ENCODE measurements around the gene ARAF.
"Not testable (repeated sequence)": the region's sequence is repeated elsewhere in the genome, so short reads cannot be mapped to it uniquely, and the experiment has no call there.

The ARAF gene

DNA sequence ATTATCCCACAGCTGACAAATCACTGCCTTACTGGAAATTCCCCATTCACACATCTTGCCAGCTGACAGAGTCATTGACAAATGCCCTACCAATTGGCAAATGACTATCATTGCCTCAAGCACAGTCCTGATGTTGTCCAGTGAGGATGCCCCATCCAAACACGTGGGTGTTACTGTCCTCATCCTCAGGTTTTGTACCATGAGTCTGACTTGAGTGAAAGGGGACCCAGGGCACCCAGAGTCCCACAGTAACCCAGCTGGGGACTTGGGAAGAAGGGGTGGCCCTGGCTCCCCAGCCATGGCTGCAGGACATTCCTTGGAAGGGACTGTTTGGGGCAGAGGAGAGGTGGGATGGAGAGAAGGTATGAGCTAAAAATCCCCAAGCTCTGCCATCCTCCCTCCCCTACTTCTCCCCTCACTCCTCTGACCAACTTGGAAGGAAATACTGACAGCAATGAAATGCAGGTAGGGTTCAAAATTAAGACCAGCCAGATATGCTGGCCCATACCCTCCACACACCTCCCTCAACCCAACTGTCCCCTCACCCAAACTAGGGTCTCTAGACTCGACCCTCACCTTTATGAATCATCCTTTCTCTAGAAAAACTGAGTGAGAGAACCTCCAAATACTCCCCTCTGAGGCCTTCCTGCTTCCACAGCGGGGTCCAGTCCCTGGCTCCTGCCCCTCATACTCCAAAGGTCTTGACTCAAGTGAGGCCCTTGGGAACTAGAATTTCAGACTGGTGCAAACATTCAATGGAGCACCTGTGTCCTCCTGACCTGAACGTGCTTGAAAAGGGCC lies 26.3 kb downstream of the ARAF start:
- DNase-seq: no peak

- no peak for DNase-seq
Measured at GRCh38 chrX:47587906-47588735, 27.1 kb downstream of the ARAF start.

DNA sequence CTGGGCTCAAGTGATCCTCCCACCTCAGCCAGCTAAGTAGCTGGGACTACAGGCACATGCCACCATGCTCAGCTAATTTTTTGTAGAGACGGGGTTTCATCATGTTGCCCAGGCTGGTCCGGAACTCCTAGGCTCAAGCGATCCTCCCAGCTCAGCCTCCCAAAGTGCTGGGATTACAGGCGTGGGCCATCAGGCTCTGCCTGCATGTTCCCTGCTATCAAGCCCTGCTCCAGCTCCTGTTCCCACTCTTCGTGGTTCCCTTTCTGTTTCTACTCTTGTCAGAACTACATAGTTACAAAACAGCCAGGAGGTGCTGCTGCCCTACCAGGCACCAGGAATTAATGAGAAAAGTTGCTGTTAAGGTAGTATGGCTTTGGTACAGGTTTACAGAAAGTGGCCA lies 30.0 kb downstream of the ARAF start:
- no peak for DNase-seq

- DNase-seq: no peak
Measured at GRCh38 chrX:47593522-47593921, 32.5 kb downstream of the ARAF start.

DNA sequence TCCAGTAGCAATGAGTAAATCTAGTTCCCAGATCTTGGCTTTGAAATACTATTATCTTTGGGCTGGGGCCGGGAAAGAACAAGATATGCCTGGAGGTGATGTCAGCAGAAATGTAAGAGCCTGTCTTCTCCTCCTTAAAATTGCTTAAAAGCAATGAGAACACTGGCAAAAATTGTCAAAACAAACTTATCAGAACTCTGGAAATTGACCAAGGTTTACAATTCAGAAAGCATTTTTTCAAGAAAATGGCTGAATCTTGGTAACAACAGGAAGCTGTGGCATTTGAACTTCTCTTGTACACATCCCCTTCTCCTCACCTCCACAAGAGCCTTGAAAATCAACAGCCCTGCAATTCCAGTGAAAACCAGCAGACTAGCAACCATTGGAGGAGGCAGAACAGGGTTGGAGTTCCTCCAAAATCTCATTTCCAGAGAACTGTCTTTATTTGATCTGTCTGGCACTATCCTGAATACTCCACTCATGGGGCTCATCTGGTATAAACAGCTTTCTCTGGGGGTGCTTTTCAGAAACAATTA lies 34.8 kb downstream of the ARAF start:
- DNase-seq: no peak

DNA sequence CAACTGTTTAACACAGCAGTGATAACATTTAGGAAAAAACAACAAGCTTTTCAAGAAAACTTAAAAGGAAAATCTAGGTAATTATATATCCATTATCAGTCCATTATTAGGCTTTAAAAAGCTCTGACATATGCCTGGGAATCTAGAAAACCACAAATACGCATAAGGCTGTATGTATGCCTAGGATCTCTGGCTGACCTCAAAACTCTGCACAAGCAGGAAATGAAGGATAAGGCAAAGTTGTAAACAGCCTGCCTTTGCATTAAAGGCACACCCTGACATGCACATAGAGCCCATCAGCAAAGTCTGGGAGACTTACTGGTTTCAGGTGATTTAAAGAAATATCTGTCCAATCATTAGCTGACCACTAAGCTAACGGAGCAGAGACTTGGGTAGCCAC lies 35.3 kb downstream of the ARAF start:
- no peak for DNase-seq

DNA sequence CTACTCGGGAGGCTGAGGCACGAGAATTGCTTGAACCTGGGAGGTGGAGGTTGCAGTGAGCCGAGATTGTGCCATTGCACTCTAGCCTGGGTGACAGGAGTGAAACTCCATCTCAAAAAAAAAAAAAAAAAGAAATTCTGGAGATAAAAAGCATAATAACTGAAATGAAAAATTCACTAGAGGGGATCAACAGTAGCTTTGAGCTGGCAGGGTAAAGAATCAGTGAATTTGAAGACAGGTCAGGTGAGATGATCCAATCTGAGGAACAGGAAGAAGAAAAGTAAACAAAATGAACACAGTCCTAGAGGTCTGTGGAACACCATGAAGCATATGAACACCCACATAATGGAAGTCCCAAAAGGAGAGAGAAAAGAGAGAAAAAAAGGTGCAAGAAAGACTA lies 36.2 kb downstream of the ARAF start:
- no peak for DNase-seq

GRCh38 chrX:47603125-47603524 lies 42.1 kb downstream of the ARAF start:
- not testable (repeated sequence) for DNase-seq

- DNase-seq: no peak
Measured at GRCh38 chrX:47605024-47605423, 44.0 kb downstream of the ARAF start.

DNA sequence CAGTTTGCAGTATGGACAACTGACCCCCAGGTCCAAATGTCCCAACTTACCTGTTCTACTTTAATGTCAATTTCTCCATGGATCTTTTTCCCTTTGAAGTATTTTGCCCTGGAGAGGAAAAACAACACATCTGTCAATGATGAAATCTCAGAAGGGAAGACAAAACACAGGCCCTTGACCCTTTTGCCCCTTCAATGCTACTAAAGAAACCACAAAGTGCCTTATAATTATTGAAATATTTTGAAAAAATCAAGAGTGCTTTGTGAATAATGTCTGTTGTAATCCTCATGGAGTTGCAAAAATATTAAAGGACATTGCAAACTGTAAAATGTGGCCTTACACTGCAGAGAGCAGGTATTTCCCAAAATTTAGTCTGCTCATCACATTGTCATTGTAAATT lies 46.1 kb downstream of the ARAF start:
- DNase-seq: no peak

GRCh38 chrX:47608130-47608810 lies 47.3 kb downstream of the ARAF start:
- no peak for DNase-seq

- DNase-seq: no peak
Measured at GRCh38 chrX:47610511-47610910, 49.5 kb downstream of the ARAF start.

DNA sequence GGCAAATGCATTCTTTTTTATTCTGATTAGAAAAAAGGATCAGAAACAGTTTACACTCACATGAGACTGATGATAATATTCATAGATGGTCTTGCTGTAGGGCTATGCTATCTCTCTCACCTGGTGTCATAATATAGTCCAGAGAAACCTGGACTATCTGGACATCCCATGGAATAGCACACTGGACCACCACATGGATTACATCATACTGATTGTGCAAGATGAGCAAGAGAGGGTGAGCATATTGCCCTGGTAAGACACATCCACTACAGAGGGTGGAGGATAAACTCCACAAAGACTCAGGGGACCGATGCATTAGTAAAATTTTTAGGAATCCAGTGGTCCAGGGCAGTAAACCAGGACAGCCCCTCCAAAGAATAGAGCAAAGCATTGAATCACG lies 50.5 kb downstream of the ARAF start:
- DNase-seq: no peak

DNA sequence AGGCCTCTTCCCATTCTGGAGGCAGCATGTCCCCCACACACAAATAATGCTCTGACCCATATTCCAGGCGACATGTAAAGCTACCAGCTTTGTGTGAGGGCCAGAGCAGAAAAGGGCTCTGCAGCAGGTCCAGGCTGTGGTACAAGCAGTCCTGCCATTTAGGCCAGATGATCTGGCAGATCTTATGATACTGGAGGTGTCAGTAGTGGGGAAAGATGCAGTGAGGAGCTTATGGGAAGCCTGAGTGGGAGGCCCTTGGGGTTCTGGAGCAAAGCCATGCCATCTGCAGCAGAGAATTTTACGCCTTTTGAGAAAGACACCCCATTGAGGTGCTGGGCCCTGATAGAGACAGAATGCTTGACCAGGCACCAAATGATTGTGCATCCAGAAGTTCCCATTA lies 50.9 kb downstream of the ARAF start:
- DNase-seq: no peak

DNA sequence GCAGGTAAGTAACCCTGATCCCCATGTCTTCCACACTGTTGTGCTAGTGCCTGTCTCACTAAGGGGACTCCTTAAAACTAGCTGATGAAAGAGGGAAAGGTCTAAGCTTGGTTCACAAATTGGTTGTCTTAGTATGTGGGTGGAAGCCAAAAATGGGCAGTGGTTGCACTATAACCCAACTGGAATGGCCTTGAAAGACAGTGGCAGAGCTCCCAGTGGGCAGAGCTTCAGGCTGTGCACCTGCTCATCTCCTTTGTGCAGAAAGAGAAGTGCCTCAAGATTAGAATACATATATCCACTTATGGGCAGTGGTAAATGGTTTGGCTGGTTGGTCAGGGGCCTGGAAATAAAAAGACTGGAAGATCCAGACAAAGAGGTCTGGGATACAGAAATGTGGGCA lies 51.4 kb downstream of the ARAF start:
- DNase-seq: no peak

DNA sequence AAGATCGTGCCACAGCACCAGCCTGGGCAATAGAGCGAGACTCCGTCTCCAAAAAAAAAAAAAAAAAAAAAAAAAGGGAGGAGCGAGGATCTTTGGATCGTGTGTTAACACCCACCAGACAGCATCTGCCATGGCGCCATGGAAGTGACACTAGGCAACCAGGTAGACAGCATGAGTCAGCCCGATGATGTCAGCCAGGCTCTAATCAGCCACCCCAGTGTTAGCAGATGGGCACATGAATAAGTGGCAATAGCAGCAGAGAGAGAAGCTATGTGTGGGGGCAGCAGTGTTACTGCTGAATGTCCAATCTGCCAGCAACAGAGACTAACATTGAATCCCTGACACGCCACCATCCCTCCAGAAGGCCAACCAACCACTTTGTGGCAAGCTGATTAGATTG lies 52.1 kb downstream of the ARAF start:
- DNase-seq: no peak

DNA sequence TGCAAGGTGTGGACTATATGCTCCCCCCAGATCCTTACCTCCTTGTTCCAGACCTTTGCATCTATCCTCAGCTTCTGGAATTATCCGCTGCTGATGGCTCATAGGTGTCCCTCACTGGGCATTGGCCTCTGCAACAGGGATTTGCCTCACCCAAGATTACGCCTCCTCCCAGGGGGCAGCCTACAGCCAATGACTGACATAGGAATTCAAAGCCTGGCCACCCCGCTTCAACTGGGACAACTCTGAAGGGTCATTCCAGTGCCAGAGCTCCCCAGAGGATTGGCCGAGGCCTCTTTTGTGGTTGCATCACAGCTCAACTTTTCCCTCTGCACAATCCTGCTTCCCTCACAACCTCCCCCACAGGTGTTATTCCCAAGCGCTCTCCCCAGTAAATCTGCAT lies 53.6 kb downstream of the ARAF start:
- no peak for DNase-seq

DNA sequence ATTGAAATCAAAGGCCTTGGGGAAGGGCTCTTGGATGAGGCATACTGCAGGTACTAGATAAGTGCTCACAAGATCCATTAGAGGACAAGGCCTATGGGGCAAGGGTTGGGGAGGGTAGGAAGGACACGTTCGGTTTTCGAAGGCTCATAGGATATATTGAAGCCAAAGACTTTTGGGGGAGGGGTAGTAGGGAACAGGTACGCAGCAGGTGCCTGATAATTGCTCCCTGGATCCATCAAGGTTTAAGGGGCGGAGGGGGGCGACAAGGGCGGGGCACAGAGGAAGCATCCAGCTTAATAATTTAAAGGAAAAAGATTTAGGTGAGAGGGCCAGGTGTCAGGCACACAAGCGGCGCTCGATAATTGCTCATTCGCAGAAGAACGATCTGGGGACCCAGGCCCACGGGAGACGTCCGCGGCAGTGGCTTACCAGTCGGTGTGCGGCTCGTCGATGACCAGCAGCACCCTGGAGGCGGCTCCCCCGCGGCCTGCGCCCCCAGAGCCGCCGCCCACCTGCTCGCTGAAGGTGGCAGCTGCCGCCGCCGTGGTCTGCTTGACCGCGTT lies 58.0 kb downstream of the ARAF start:
- DNase-seq: no peak

DNA sequence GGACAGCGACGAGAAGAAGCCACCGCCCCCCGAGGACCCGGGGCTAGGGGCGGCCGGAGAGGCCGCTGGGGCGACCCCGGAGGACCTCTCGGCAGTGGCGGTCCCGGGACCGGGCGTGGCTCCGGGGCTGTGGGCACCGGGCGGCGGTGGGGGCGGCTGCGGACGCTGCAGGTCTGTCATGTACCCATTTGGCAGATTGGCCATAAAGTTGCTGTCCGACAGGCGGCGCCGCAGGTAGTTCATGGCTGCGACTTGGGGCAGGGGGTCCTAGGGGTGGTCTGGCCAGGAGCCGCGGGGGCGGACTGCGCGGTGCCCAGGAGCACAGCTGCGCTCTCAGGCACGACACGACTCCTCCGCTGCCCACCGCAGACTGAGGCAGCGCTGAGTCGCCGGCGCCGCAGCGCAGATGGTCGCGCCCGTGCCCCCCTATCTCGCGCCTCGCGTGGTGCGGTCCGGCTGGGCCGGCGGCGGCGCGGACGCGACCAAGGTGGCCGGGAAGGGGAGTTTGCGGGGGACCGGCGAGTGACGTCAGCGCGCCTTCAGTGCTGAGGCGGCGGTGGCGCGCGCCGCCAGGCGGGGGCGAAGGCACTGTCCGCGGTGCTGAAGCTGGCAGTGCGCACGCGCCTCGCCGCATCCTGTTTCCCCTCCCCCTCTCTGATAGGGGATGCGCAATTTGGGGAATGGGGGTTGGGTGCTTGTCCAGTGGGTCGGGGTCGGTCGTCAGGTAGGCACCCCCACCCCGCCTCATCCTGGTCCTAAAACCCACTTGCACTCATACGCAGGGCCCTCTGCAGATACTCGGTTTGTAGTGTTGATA lies 58.7 kb downstream of the ARAF start, which contains the start of gene SYN1:
Gene SYN1 (minus strand): TSS at position 372 of the 817 bp plus-strand sequence. CDS start 129 bp downstream, at position 243.
- peak; percentile 79 for DNase-seq

DNA sequence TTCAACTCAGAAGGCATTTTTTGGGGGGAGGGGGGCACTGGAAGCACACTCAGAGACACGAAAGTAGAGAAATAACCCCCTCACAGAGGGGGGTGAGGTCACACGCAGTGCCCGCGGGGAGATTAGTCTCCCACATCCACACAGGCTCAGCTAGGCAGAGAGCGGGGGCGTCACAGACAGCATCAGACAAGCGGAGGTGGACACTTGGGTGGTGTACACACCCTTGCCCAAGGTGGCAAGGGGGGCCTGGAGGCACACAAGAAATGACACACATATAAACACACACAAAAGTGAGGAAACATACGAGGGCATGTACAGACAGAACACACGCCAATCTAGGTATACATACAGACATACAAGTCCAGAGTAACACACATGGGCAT lies 59.3 kb downstream of the ARAF start:
- DNase-seq: no peak
